Smooth muscle cell (in vitro differentiated cells): ENCODE measurements around the gene SDK2. TPM values are rescaled to one million over a fixed set of nuclear protein-coding genes. Genes with fewer than 3 reads are reported as not detected.

Experiments used
- DNase-seq: peaks from one replicate; lab custom pipeline; 2025; ENCODE audit not compliant: unreplicated experiment; lab: John Stamatoyannopoulos, UW
- H2AFZ ChIP-seq: fragments of 200-600 bp; sonication (generic); 2 replicates; pipeline ENCODE4 v1.6.0; 2016; ENCODE audit warnings: antibody characterized with exemption, low read depth, mild to moderate bottlenecking
- H3F3A ChIP-seq: fragments of 200-600 bp; sonication (generic); 2 replicates; pipeline ENCODE4 v1.6.0; 2017; ENCODE audit warnings: antibody characterized with exemption, low read depth
- H3K27ac ChIP-seq: fragments of 200-600 bp; sonication (generic); 2 replicates; pipeline ENCODE4 v1.5.1; 2016; ENCODE audit warnings: low read depth, mild to moderate bottlenecking
- H3K27me3 ChIP-seq: fragments of 200-600 bp; sonication (generic); 2 replicates; pipeline ENCODE4 v1.6.1; 2016; ENCODE audit warnings: low read depth, mild to moderate bottlenecking
- H3K36me3 ChIP-seq: fragments of 200-600 bp; sonication (generic); 2 replicates; pipeline ENCODE4 v1.5.1; 2016; ENCODE audit warnings: low read depth
- H3K4me1 ChIP-seq: fragments of 200-600 bp; sonication (generic); 2 replicates; pipeline ENCODE4 v1.5.1; 2016; ENCODE audit warnings: low read depth
- H3K4me2 ChIP-seq: fragments of 200-600 bp; sonication (generic); 2 replicates; pipeline ENCODE4 v1.6.0; 2016; ENCODE audit warnings: mild to moderate bottlenecking
- H3K4me3 ChIP-seq: fragments of 200-600 bp; sonication (generic); 2 replicates; pipeline ENCODE4 v1.5.1; 2016; ENCODE audit warnings: mild to moderate bottlenecking
- H3K79me2 ChIP-seq: fragments of 200-600 bp; sonication (generic); 2 replicates; pipeline ENCODE4 v1.6.0; 2016; ENCODE audit warnings: low read depth, mild to moderate bottlenecking
- H3K9ac ChIP-seq: fragments of 200-600 bp; sonication (generic); 2 replicates; pipeline ENCODE4 v1.6.0; 2016; ENCODE audit warnings: low read depth
- H3K9me3 ChIP-seq: fragments of 200-600 bp; sonication (generic); replicated peaks from 2 replicates; pipeline ENCODE4 v1.5.1; 2016; ENCODE audit warnings: low read depth
- H4K20me1 ChIP-seq: fragments of 200-600 bp; sonication (generic); 2 replicates; pipeline ENCODE4 v1.6.0; 2016; ENCODE audit warnings: low read depth
- CTCF ChIP-seq: fragments of 200-600 bp; sonication (generic); IDR thresholded peaks from 2 replicates; pipeline ENCODE4 v1.5.1; 2017; ENCODE audit warnings: borderline replicate concordance, mild to moderate bottlenecking, antibody characterized with exemption; ENCODE audit not compliant: insufficient read depth, poor library complexity, severe bottlenecking
- WGBS: methylation state at CpG from one replicate; pipeline ENCODE4 v1.1.7; 2016; ENCODE audit warnings: low lambda C conversion rate; 5-methylcytosine and 5-hydroxymethylcytosine counted together
- polyA plus RNA-seq: library from polyadenylated mRNA; unstranded; fragments of >200 nt; fragmentation: Nextera tagmentation; extraction: Ambion mirVana; gene quantifications from 2 replicates; pipeline ENCODE4 v1.2.1, GENCODE V29; 2016
- total RNA-seq: library from RNA; depleted of rRNA; stranded (reverse); fragments of >200 nt; gene quantifications from 2 replicates; pipeline ENCODE4 v1.2.3, GENCODE V29; 2014

SDK2 gene
- total and polyA plus RNA-seq, 2 experiments from 2014 or later, result 4.6 to 6.5 TPM

GRCh38 chr17:73520369-73520761 is 123.9 kb downstream of the SDK2 start:
- 85% methylated on average over 7 of the region's 7 CpGs for WGBS
- H3K4me1 ChIP-seq, result no peaks in the 10 kb centered on the region
- DNase-seq, result no peak
- H2AFZ ChIP-seq, result no peak overlapping the region
- H3K9me3 ChIP-seq, result no peaks in the 10 kb centered on the region
- no peaks in the 10 kb centered on the region for H3K79me2 ChIP-seq
- H3K36me3 ChIP-seq, result no peaks in the 10 kb centered on the region
- H4K20me1 ChIP-seq, result peaks cover 78% of the 10 kb centered on the region
- H3K27me3 ChIP-seq, result no peaks in the 10 kb centered on the region
- H3F3A ChIP-seq, result no peaks in the 10 kb centered on the region
- no peak overlapping the region for H3K27ac ChIP-seq
- H3K4me2 ChIP-seq, result no peak overlapping the region
- TF ChIP-seq CTCF, result no peak
- H3K9ac ChIP-seq, result no peak overlapping the region
- H3K4me3 ChIP-seq, result no peak overlapping the region

- H3K9me3 ChIP-seq, result no peaks in the 10 kb centered on the region
- no peaks in the 10 kb centered on the region for H3K4me1 ChIP-seq
- no peak overlapping the region for H3K4me3 ChIP-seq
- H4K20me1 ChIP-seq, result peaks cover 78% of the 10 kb centered on the region
- H2AFZ ChIP-seq, result no peak overlapping the region
- H3K4me2 ChIP-seq, result no peak overlapping the region
- no peak for DNase-seq
- H3K79me2 ChIP-seq, result no peaks in the 10 kb centered on the region
- TF ChIP-seq CTCF, result no peak
- no peak overlapping the region for H3K9ac ChIP-seq
- H3K27ac ChIP-seq, result no peak overlapping the region
- H3F3A ChIP-seq, result no peaks in the 10 kb centered on the region
- no peaks in the 10 kb centered on the region for H3K27me3 ChIP-seq
- 83% methylated on average over 22 of the region's 22 CpGs for WGBS
- no peaks in the 10 kb centered on the region for H3K36me3 ChIP-seq
Measured at GRCh38 chr17:73519714-73520368, 124.4 kb downstream of the SDK2 start.

- H2AFZ ChIP-seq, result no peak overlapping the region
- no peaks in the 10 kb centered on the region for H3K4me1 ChIP-seq
- H3K27ac ChIP-seq, result no peak overlapping the region
- H3K9me3 ChIP-seq, result no peaks in the 10 kb centered on the region
- H3K4me2 ChIP-seq, result no peak overlapping the region
- peaks cover 73% of the 10 kb centered on the region for H4K20me1 ChIP-seq
- H3K9ac ChIP-seq, result no peak overlapping the region
- DNase-seq, result no peak
- H3K4me3 ChIP-seq, result no peak overlapping the region
- TF ChIP-seq CTCF, result no peak
- WGBS, result 97% methylated on average over 6 of the region's 6 CpGs
- H3K79me2 ChIP-seq, result no peaks in the 10 kb centered on the region
- no peaks in the 10 kb centered on the region for H3K27me3 ChIP-seq
- no peaks in the 10 kb centered on the region for H3F3A ChIP-seq
- no peaks in the 10 kb centered on the region for H3K36me3 ChIP-seq
Measured at GRCh38 chr17:73519011-73519410, 125.2 kb downstream of the SDK2 start.

GRCh38 chr17:73516431-73516830 is 127.8 kb downstream of the SDK2 start:
- no peak for TF ChIP-seq CTCF

More at GRCh38 chr17:73516431-73516830, 127.8 kb downstream of the SDK2 start:
- H3K9me3 ChIP-seq, result no peaks in the 10 kb centered on the region
- no peak overlapping the region for H3K4me2 ChIP-seq
- H3K4me1 ChIP-seq, result no peaks in the 10 kb centered on the region
- no peaks in the 10 kb centered on the region for H3K36me3 ChIP-seq
- no peak overlapping the region for H3K4me3 ChIP-seq
- H3K9ac ChIP-seq, result no peak overlapping the region
- H4K20me1 ChIP-seq, result peaks cover 66% of the 10 kb centered on the region
- no peak for DNase-seq
- WGBS, result 88% methylated on average over 11 of the region's 11 CpGs
- H3K27ac ChIP-seq, result no peak overlapping the region
- no peaks in the 10 kb centered on the region for H3K27me3 ChIP-seq
- no peak overlapping the region for H2AFZ ChIP-seq
- no peaks in the 10 kb centered on the region for H3K79me2 ChIP-seq
- H3F3A ChIP-seq, result no peaks in the 10 kb centered on the region
